Mucosa of rectum (tissue), 2 donors: Measurements from ENCODE around the gene CATSPERZ.
A peak's percentile ranks its signal among the peaks of the same experiment; 100 is the strongest.

Experiments used
- H3K27ac ChIP-seq, 2 donors: one replicate each; pipeline ENCODE4 v1.7.0; 2013; ENCODE audit warnings: inconsistent platforms in 2 of 2, low read depth in 2 of 2, low read length in 2 of 2
- H3K27me3 ChIP-seq, 2 donors: one replicate each; pipeline ENCODE4 v1.7.0; 2013; ENCODE audit warnings: low read length in 2 of 2; ENCODE audit not compliant: control insufficient read depth in 2 of 2, insufficient read depth in 2 of 2
- H3K36me3 ChIP-seq, 2 donors: one replicate each; pipeline ENCODE4 v1.7.0; 2013; ENCODE audit warnings: low read length in 2 of 2; ENCODE audit not compliant: control insufficient read depth in 2 of 2, insufficient read depth in 2 of 2
- H3K4me1 ChIP-seq, 2 donors: one replicate each; pipeline ENCODE4 v1.7.0; 2013; ENCODE audit warnings: low read length in 2 of 2, mild to moderate bottlenecking in 1 of 2; ENCODE audit not compliant: control insufficient read depth in 2 of 2, insufficient read depth in 2 of 2
- H3K4me3 ChIP-seq, 2 donors: one replicate each; pipeline ENCODE4 v1.7.0; 2013; ENCODE audit warnings: low read length in 2 of 2
- H3K9ac ChIP-seq, 2 donors: one replicate each; pipeline ENCODE4 v1.7.0; 2013; ENCODE audit warnings: low read length in 2 of 2, low read depth in 1 of 2, mild to moderate bottlenecking in 1 of 2
- H3K9me3 ChIP-seq, 2 donors: one replicate each; pipeline ENCODE4 v1.7.0; 2013; ENCODE audit warnings: low read length in 2 of 2; ENCODE audit not compliant: control insufficient read depth in 2 of 2
- donor health status: healthy.
- donor health status: Normal muscosa, but diverticular disease.

Gene CATSPERZ

DNA sequence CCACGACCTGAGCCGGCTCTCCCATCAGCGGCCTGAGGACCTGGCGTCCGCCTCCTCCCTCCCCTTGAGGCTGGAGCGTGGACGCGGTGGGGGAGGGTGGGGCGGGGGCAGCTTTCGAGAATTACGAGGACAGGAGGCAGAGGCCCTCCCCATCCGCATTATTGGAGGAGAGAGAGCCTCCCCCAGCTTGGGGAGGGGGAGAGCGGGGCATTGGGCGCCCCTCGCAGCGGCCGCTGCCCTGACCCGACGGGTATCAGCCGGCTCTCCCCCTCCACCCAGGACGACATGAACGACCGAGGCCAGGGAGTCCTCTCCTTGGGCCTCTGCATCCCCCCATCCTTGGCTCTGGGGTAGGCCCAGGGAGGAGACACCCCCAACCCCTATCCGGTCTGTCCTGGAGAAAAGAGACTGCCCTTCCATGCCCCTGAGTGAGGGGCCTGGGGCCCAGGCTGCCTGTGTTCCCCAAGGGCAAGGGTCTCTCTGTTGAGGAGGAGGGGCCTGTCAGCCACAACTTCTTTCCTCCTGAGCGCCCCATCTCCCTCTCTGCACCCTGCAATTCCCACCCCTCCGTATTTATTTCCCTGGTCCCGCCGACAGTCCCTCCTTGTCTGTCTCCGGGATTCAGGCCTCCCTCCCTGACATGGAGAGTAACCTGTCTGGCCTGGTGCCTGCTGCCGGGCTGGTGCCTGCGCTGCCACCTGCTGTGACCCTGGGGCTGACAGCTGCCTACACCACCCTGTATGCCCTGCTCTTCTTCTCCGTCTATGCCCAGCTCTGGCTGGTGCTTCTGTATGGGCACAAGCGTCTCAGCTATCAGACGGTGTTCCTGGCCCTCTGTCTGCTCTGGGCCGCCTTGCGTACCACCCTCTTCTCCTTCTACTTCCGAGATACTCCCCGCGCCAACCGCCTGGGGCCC lies 14.0 kb upstream of the CATSPERZ start:
- Histone ChIP-seq H3K27ac (peak overlapping the region; percentile 98 to 99), H3K4me1 (peaks cover 23 to 24% of the 10 kb centered on the region in 2 donors), H3K9ac (peak overlapping the region; percentile 47 to 97), H3K9me3 (no peaks in the 10 kb centered on the region), H3K27me3 (peaks cover 10% of the 10 kb centered on the region in 2 donors), H3K36me3 (peaks cover 2 to 8% of the 10 kb centered on the region in 2 donors), H3K4me3 (peak overlapping the region; percentile 92)

DNA sequence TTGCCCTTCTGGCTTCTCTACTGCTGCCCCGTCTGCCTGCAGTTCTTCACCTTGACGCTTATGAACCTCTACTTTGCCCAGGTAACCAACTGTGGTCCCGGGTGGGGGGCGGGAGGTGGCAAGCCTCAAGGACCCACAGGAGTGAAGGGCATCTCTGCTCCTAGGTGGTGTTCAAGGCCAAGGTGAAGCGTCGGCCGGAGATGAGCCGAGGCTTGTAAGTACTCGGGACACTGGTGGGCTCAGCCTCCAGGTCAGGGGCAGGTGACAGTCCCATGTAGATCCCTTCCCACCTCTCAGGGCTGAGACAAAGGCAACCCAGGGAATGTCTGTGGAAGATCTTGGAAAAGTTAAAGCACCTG lies 13.4 kb upstream of the CATSPERZ start:
- peaks cover 23 to 26% of the 10 kb centered on the region in 2 donors for H3K4me1 ChIP-seq
- no peaks in the 10 kb centered on the region for H3K9me3 ChIP-seq
- no peak overlapping the region for H3K27ac ChIP-seq
- H3K9ac ChIP-seq, result no peak overlapping the region
- peaks cover 11 to 14% of the 10 kb centered on the region in 2 donors for H3K27me3 ChIP-seq
- no peak overlapping the region for H3K4me3 ChIP-seq
- H3K36me3 ChIP-seq, result peaks cover 2 to 4% of the 10 kb centered on the region in 2 donors

- no peaks in the 10 kb centered on the region for H3K36me3 ChIP-seq
- no peak overlapping the region for H3K27ac ChIP-seq
- H3K27me3 ChIP-seq, result peaks cover 18 to 22% of the 10 kb centered on the region in 2 donors
- no peak overlapping the region for H3K4me3 ChIP-seq
- no peaks in the 10 kb centered on the region for H3K9me3 ChIP-seq
- no peak overlapping the region for H3K9ac ChIP-seq
- H3K4me1 ChIP-seq, result peaks cover 27 to 32% of the 10 kb centered on the region in 2 donors
Observed at GRCh38 chr11:64287676-64288352, 12.3 kb upstream of the CATSPERZ start.

GRCh38 chr11:64288353-64288750 lies 11.8 kb upstream of the CATSPERZ start:
- Histone ChIP-seq H3K4me3 (no peak overlapping the region), H3K27ac (no peak overlapping the region), H3K27me3 (peaks cover 22 to 27% of the 10 kb centered on the region in 2 donors), H3K9me3 (no peaks in the 10 kb centered on the region), H3K9ac (no peak overlapping the region), H3K36me3 (no peaks in the 10 kb centered on the region), H3K4me1 (peaks cover 21 to 27% of the 10 kb centered on the region in 2 donors)

DNA sequence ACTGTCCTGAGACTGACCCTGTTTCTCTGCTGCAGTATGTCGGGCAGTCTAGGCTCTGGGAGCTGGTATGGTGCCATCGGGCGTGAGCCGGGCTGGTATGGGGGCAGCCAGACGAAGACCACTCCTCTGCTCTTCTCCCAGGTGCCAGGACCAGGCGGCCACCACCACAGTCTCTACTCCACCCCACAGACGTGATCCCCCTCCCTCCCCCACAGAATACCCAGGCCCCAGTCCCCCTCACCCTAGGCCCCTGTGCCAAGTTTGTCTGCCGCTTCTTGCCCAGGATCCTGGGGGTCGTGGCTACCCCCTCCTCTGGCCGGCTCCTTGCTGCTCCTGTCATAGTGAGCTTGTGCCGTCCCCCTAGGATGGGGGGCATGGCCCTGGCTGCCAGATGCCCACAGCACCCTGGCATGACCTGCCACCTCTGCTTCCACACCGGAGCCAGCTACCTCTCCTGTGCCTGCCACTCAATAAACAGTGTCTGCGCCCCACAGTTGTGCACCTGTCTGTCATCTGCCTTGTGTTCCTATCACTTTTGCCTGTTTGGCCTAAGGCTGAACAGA lies 11.1 kb upstream of the CATSPERZ start:
- no peaks in the 10 kb centered on the region for H3K36me3 ChIP-seq
- peaks cover 26 to 31% of the 10 kb centered on the region in 2 donors for H3K27me3 ChIP-seq
- no peak overlapping the region for H3K4me3 ChIP-seq
- H3K9me3 ChIP-seq, result no peaks in the 10 kb centered on the region
- H3K4me1 ChIP-seq, result peaks cover 14 to 20% of the 10 kb centered on the region in 2 donors
- H3K27ac ChIP-seq, result no peak overlapping the region
- H3K9ac ChIP-seq, result no peak overlapping the region

DNA sequence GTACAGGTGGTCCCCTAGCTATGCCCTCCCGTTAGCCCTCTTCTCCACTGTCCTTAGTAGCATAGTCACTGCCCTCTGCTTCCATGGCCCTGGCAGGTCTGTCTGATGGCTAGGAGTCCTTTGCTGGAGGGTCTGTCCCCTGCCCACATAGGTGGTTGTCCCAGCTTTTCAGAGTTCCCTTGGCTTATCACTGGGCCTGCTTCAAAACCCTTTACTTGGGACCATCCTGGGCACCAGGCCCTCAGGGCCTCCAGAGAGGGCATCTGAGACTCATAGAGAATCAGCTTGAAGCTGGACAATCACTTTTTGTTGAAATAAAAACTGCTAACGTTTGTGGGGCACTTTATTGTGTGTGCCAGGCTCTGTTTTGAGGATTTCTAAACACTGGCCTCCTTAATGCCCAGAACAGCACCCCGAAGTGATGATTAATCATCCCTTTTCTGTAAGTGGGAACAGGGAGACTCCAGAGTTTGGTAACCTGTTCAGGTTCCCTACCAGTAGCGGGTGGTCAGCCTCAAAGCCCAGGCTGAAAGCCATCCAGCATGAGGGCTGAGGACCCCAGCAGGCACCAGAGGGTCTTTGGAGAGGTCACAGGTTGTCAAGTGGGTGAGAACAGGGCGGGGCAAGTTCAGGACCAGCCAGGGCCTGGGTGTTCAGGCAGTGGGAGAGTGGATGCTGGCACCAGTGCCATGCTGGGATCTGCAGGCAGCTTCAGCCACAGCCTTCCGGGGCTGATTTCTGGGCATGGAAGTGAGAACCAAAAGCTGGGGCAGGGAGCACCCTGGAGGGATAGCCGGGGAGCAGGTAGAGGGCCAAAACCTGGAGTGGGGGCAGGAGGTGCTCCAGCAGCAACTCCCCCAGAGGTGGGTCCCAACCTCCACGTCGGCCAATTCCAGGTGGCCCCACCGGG lies 9.6 kb upstream of the CATSPERZ start:
- Histone ChIP-seq H3K36me3 (no peaks in the 10 kb centered on the region), H3K4me1 (peaks cover 12 to 17% of the 10 kb centered on the region in 2 donors), H3K27me3 (peaks cover 34 to 39% of the 10 kb centered on the region in 2 donors), H3K9me3 (no peaks in the 10 kb centered on the region), H3K4me3 (no peak overlapping the region), H3K27ac (no peak overlapping the region), H3K9ac (no peak overlapping the region)

DNA sequence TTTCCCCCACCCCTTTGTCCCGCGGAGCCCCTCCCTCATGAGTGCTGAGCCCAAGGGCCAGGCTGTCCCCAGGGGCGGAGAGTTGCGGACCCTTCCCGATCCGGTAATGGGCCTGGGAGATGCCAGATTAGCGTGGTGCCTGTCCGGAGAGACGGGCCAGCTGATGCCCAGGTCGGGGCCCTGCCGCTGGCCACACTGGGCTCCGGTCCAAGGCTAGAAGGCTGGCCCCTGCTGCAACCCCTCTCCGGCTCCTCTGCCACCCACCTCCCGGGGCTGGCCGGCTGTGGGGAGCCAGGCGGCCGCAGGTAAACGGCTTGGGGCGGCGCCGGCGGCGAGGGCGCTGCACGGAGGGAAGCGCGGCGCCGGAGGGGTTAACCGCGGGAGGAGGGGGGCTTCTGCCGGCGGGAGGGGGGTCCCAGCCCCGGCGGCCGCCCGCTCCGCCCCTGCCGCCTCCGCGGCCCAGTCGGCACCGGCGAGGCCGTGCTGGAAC lies 8.9 kb upstream of the CATSPERZ start, which contains the start of gene KCNK4:
TSS of gene KCNK4 (plus strand) at position 41 of the 490 bp plus-strand sequence. CDS start 1,717 bp downstream, outside the sequence.
- Histone ChIP-seq H3K36me3 (no peaks in the 10 kb centered on the region), H3K4me3 (peak within 1 kb of the TSS in 1 of 2 donors; percentile 20), H3K9ac (no peak within 1 kb of the TSS), H3K9me3 (no peaks in the 10 kb centered on the region), H3K27me3 (peaks cover 39 to 45% of the 10 kb centered on the region in 2 donors), H3K27ac (no peak within 1 kb of the TSS), H3K4me1 (peaks cover 7 to 14% of the 10 kb centered on the region in 2 donors)

DNA sequence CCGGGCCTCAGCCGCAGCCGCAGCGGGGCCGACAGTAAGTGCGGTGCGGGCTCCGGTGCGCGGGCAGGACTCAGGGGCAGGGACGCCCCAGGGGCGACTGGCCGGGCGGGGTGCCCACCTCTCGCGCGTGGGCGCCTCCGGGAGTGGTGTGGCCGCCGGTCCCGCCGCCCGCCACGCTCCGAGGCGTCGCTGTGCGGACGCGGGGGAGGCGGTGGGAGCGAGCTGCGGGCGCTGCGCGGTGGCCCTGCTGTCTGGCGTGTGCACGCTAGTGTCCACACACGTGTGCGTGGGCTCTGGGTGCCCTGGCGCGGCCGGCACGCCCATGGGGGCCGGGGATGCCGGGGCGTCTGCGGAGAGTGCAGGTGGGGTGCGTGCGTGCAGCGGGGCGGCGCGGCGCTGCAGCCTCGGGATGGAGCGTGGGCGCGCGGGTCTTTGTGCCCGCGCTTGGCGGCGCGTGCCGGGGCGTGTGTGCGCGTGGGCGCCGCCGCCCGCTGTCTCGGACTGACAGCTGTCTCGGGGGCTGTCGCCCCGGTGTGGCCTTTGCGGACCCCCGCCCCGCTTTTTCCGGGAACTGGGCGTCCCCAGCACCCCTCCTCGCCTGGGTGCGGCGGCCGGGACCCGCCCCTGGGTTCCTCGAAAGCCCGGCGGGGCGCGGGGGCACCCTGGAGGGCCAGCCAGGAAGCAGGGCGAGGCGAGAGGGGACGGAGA lies 8.3 kb upstream of the CATSPERZ start:
- Histone ChIP-seq H3K36me3 (no peaks in the 10 kb centered on the region), H3K4me3 (peak overlapping the region; percentile 20), H3K27me3 (peaks cover 45 to 51% of the 10 kb centered on the region in 2 donors), H3K27ac (no peak overlapping the region), H3K9me3 (no peaks in the 10 kb centered on the region), H3K4me1 (peaks cover 4 to 9% of the 10 kb centered on the region in 2 donors), H3K9ac (no peak overlapping the region)
